HG03378 (cell line): ENCODE measurements around the gene KDF1.
"Not testable (repeated sequence)": the region's sequence is repeated elsewhere in the genome, so short reads cannot be mapped to it uniquely, and the experiment has no call there.

Experiments used
- ATAC-seq: cut with Tn5 transposase; IDR thresholded peaks from one replicate; pipeline ENCODE4 v1.9.1; 2021; ENCODE audit warnings: mild to moderate bottlenecking, moderate library complexity; ENCODE audit not compliant: unreplicated experiment

The KDF1 gene

GRCh38 chr1:26994787-26995517 lies 34.7 kb upstream of the KDF1 start:
- ATAC-seq, result no peak

GRCh38 chr1:26994020-26994786 lies 33.9 kb upstream of the KDF1 start:
- ATAC-seq, result no peak

- ATAC-seq, result no peak
Observed at GRCh38 chr1:26993237-26994019, 33.2 kb upstream of the KDF1 start, which contains the start of gene TRNP1. Gene TRNP1, plus strand, starts transcription at chr1:26993692. Its CDS starts 95 bp downstream, at chr1:26993787.

GRCh38 chr1:26991310-26992116 lies 31.2 kb upstream of the KDF1 start:
- ATAC-seq, result no peak

GRCh38 chr1:26989403-26990109 lies 29.3 kb upstream of the KDF1 start:
- not testable (repeated sequence) for ATAC-seq

- ATAC-seq, result no peak
Observed at GRCh38 chr1:26986658-26987057, 26.4 kb upstream of the KDF1 start.

GRCh38 chr1:26984291-26984690 lies 24.0 kb upstream of the KDF1 start:
- ATAC-seq, result no peak

- ATAC-seq, result no peak
Observed at GRCh38 chr1:26983863-26984262, 23.6 kb upstream of the KDF1 start.

GRCh38 chr1:26981146-26981846 lies 21.0 kb upstream of the KDF1 start:
- no peak for ATAC-seq

- ATAC-seq, result no peak
Observed at GRCh38 chr1:26978901-26979300, 18.6 kb upstream of the KDF1 start.

- ATAC-seq, result no peak
Observed at GRCh38 chr1:26976621-26977510, 16.6 kb upstream of the KDF1 start.

GRCh38 chr1:26972821-26973220 lies 12.6 kb upstream of the KDF1 start:
- no peak for ATAC-seq

GRCh38 chr1:26972390-26972789 lies 12.1 kb upstream of the KDF1 start:
- ATAC-seq, result no peak

GRCh38 chr1:26971590-26971989 lies 11.3 kb upstream of the KDF1 start:
- no peak for ATAC-seq

- ATAC-seq, result no peak
Observed at GRCh38 chr1:26970810-26971209, 10.5 kb upstream of the KDF1 start.

- no peak for ATAC-seq
Observed at GRCh38 chr1:26965628-26966027, 5.4 kb upstream of the KDF1 start.

GRCh38 chr1:26965213-26965612 lies 4.9 kb upstream of the KDF1 start:
- ATAC-seq, result no peak

- no peak for ATAC-seq
Observed at GRCh38 chr1:26961826-26962225, 1.6 kb upstream of the KDF1 start.

- no peak for ATAC-seq
Observed at GRCh38 chr1:26960625-26960966, 328 bp upstream of the KDF1 start.
